Natural killer cell treated with Interleukin-12 subunit alpha and Interleukin-12 subunit beta and Interleukin-15 and Interleukin-18, amount 100 ng/mL, for 72 hours (primary cell): ENCODE measurements around the gene HMGCL. TPM values are rescaled to one million over a fixed set of nuclear protein-coding genes. Genes with fewer than 3 reads are reported as not detected.
"Not testable (repeated sequence)": the region's sequence is repeated elsewhere in the genome, so short reads cannot be mapped to it uniquely, and the experiment has no call there.

Source experiments
- ATAC-seq, 2 donors: fragments of 150-1000 bp; cut with Tn5 transposase in 1 of 2; sonication (Bioruptor Pico), chemical (Tn5 transposase) in 1 of 2; 2 replicates each; pipeline ENCODE4 v1.10.0; 2021
- DNase-seq: peaks from one replicate; pipeline ENCODE4 v3.0.0; 2022; ENCODE audit warnings: low spot score
- H3K27ac Mint-ChIP-seq, 2 donors: 1 replicate in 1 of 2; 2 replicates in 1 of 2; pipeline ENCODE4 v1.8.0; 2022; ENCODE audit warnings: mixed read lengths in 2 of 2, mild to moderate bottlenecking in 1 of 2, moderate library complexity in 1 of 2
- H3K27me3 Mint-ChIP-seq, 2 donors: 1 replicate in 1 of 2; 2 replicates in 1 of 2; pipeline ENCODE4 v1.8.0; 2022; ENCODE audit warnings: mixed read lengths in 2 of 2
- H3K36me3 Mint-ChIP-seq: one replicate; pipeline ENCODE4 v1.8.0; 2022; ENCODE audit warnings: mixed read lengths
- H3K4me1 Mint-ChIP-seq, 2 donors: 1 replicate in 1 of 2; 2 replicates in 1 of 2; pipeline ENCODE4 v1.8.0; 2022; ENCODE audit warnings: low read depth in 2 of 2, mixed read lengths in 2 of 2, mild to moderate bottlenecking in 1 of 2
- H3K4me3 Mint-ChIP-seq: one replicate; pipeline ENCODE4 v1.8.0; 2022; ENCODE audit warnings: mixed read lengths
- H3K9me3 Mint-ChIP-seq: 2 replicates; pipeline ENCODE4 v1.8.0; 2022; ENCODE audit warnings: mixed read lengths
- total RNA-seq, 2 donors: library from RNA; stranded (reverse); gene quantifications; one replicate each; pipeline ENCODE4 v1.2.3, GENCODE V29; 2022

The HMGCL gene
- total RNA-seq, 2 donors from 2014 or later = 26.1 to 29.1 TPM

GRCh38 chr1:23847482-23848095 lies 22.4 kb upstream of the HMGCL start:
- not testable (repeated sequence) for H3K4me3 Mint-ChIP-seq, H3K27me3 Mint-ChIP-seq, ATAC-seq, H3K27ac Mint-ChIP-seq, DNase-seq, H3K9me3 Mint-ChIP-seq, H3K4me1 Mint-ChIP-seq
- peaks cover 18% of the 10 kb centered on the region for H3K36me3 Mint-ChIP-seq

- Mint-ChIP-seq H3K27me3 (no peaks in the 10 kb centered on the region), H3K4me3 (no peak overlapping the region), H3K27ac (no peak overlapping the region), H3K4me1 (peaks cover 0 to 4% of the 10 kb centered on the region in 2 donors), H3K9me3 (no peaks in the 10 kb centered on the region), H3K36me3 (peaks cover 18% of the 10 kb centered on the region)
- ATAC-seq (no peak), DNase-seq (no peak)
Observed at GRCh38 chr1:23845163-23845562, 19.9 kb upstream of the HMGCL start.

- peaks cover 18% of the 10 kb centered on the region for H3K36me3 Mint-ChIP-seq
- ATAC-seq (no peak), DNase-seq (no peak)
- no peaks in the 10 kb centered on the region for H3K27me3 Mint-ChIP-seq
- no peaks in the 10 kb centered on the region for H3K9me3 Mint-ChIP-seq
- H3K4me3 Mint-ChIP-seq = no peak overlapping the region
- H3K4me1 Mint-ChIP-seq = peaks cover 0 to 4% of the 10 kb centered on the region in 2 donors
- H3K27ac Mint-ChIP-seq = no peak overlapping the region
Observed at GRCh38 chr1:23843644-23844043, 18.4 kb upstream of the HMGCL start.

- Mint-ChIP-seq H3K27ac (no peak overlapping the region), H3K27me3 (peaks cover 7 to 8% of the 10 kb centered on the region in 2 donors), H3K4me1 (peaks cover 8 to 10% of the 10 kb centered on the region in 2 donors), H3K4me3 (peak overlapping the region; percentile 74), H3K36me3 (no peaks in the 10 kb centered on the region), H3K9me3 (no peaks in the 10 kb centered on the region)
- DNase-seq = peak; percentile 77
- ATAC-seq = peak; percentile 99 to 100
Observed at GRCh38 chr1:23838401-23838866, 13.2 kb upstream of the HMGCL start.

DNA sequence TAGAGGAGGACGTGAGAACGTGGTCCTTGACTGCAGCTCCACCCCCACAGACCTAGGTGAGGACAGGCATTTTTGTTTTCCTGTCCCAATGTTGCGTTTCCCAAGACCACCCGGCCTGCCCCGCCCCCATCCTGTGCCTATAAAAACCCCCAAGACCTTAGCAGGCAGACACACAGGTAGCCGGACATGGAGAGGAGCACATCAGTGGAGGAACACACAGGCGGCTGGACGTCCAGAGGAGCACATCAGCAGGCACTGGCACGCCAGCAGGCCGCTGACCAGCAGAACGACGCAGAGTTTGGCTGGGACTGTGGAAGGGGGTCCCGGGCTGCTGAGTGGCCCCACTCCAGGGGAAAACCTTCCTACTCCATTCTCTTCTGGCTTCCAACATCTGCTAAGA lies 12.7 kb upstream of the HMGCL start:
- Mint-ChIP-seq H3K4me3 (peak overlapping the region; percentile 74), H3K27me3 (peaks cover 7 to 8% of the 10 kb centered on the region in 2 donors), H3K36me3 (no peaks in the 10 kb centered on the region), H3K4me1 (peaks cover 8 to 10% of the 10 kb centered on the region in 2 donors), H3K9me3 (no peaks in the 10 kb centered on the region), H3K27ac (no peak overlapping the region)
- DNase-seq (no peak), ATAC-seq (peak in 1 of 2 donors; percentile 16)

- Mint-ChIP-seq H3K4me1 (peaks cover 8 to 10% of the 10 kb centered on the region in 2 donors), H3K36me3 (no peaks in the 10 kb centered on the region), H3K9me3 (no peaks in the 10 kb centered on the region), H3K27me3 (peaks cover 7 to 8% of the 10 kb centered on the region in 2 donors), H3K4me3 (no peak overlapping the region), H3K27ac (no peak overlapping the region)
- ATAC-seq (no peak), DNase-seq (no peak)
Observed at GRCh38 chr1:23836037-23836436, 10.8 kb upstream of the HMGCL start.

GRCh38 chr1:23834156-23834555 lies 8.9 kb upstream of the HMGCL start:
- H3K4me3 Mint-ChIP-seq, H3K27me3 Mint-ChIP-seq, DNase-seq, H3K4me1 Mint-ChIP-seq, H3K9me3 Mint-ChIP-seq, H3K36me3 Mint-ChIP-seq, ATAC-seq, H3K27ac Mint-ChIP-seq: not testable (repeated sequence)

- no peak for ATAC-seq
- Mint-ChIP-seq H3K27ac (no peak overlapping the region), H3K4me1 (peaks cover 17 to 20% of the 10 kb centered on the region in 2 donors), H3K9me3 (no peaks in the 10 kb centered on the region), H3K27me3 (no peaks in the 10 kb centered on the region), H3K36me3 (no peaks in the 10 kb centered on the region), H3K4me3 (no peak overlapping the region)
- DNase-seq = no peak
Observed at GRCh38 chr1:23827717-23828116, 2.5 kb upstream of the HMGCL start.

- H3K4me1 Mint-ChIP-seq = peaks cover 17 to 20% of the 10 kb centered on the region in 2 donors
- ATAC-seq, H3K27me3 Mint-ChIP-seq, DNase-seq, H3K36me3 Mint-ChIP-seq, H3K4me3 Mint-ChIP-seq, H3K9me3 Mint-ChIP-seq, H3K27ac Mint-ChIP-seq: not testable (repeated sequence)
Observed at GRCh38 chr1:23826590-23826989, 1.4 kb upstream of the HMGCL start.

GRCh38 chr1:23825762-23826522 lies 713 bp upstream of the HMGCL start:
- DNase-seq (no peak), ATAC-seq (peak in 1 of 2 donors; percentile 59)
- Mint-ChIP-seq H3K36me3 (no peaks in the 10 kb centered on the region), H3K27ac (peak overlapping the region; percentile 92 to 96), H3K27me3 (no peaks in the 10 kb centered on the region), H3K4me1 (peaks cover 17 to 20% of the 10 kb centered on the region in 2 donors), H3K4me3 (peak overlapping the region; percentile 90), H3K9me3 (no peaks in the 10 kb centered on the region)

DNA sequence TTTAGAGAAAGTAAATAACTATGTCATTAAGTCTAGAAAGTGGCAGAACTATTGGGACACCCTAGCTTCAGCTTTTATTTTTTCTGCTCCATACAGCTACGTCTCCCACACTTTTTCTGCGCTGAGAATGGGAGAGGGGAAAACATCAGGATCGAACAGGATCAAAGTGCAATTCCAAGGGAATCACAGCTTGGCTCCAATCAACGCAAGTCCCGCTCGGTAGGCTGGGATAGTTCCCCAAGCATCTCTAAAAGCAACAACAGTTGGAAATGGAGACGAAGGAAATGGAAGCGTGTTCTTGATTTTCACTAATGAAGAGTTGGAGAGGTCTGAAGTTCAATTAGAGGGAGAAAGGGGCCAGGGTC lies 536 bp downstream of the HMGCL start:
- Mint-ChIP-seq H3K9me3 (no peaks in the 10 kb centered on the region), H3K4me3 (peak overlapping the region; percentile 90), H3K27ac (peak overlapping the region; percentile 92 to 96), H3K4me1 (peaks cover 17 to 20% of the 10 kb centered on the region in 2 donors), H3K36me3 (no peaks in the 10 kb centered on the region), H3K27me3 (no peaks in the 10 kb centered on the region)
- no peak for ATAC-seq
- no peak for DNase-seq

DNA sequence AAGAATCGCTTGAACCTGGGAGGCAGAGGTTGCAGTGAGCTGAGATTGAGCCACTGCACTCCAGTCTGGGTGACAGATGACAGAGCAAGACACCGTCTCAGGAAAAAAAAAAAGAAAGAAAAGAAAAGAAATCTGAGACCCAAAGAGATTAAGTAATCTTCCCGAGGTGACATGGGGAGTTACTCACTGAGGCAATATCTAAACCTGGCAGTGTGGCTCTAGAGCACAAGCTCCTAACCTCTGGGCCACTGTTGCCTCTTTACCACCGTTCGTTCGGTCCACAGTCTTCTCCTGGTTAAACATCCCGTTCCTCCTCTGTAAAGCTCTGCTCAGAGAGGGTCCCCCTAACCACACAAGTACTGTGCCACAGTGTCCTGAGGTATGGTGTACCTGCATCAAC lies 1.5 kb downstream of the HMGCL start:
- ATAC-seq = no peak
- H3K9me3 Mint-ChIP-seq = no peaks in the 10 kb centered on the region
- no peaks in the 10 kb centered on the region for H3K36me3 Mint-ChIP-seq
- H3K27me3 Mint-ChIP-seq = no peaks in the 10 kb centered on the region
- peak overlapping the region; percentile 90 for H3K4me3 Mint-ChIP-seq
- H3K4me1 Mint-ChIP-seq = peaks cover 17 to 20% of the 10 kb centered on the region in 2 donors
- peak overlapping the region in 1 of 2 donors; percentile 96 for H3K27ac Mint-ChIP-seq
- no peak for DNase-seq

DNA sequence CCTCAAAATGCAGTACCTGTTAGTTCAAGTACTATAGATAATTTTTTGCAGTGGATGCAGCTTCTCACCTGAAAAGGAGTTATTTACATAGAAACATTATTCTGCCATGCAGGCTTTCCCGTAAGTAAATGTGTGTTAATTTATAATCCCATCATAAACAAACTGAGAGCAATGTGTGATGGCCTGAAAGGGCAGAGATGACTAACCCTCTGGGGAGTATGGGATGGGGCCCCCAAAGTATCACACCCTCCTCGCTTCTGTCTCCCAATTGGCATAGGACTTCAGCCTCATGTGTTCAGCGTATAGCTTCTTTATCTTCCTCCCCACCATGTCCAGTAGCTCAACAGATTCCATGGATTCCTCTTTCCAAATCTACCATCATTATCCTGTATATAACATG lies 7.6 kb downstream of the HMGCL start:
- Mint-ChIP-seq H3K36me3 (no peaks in the 10 kb centered on the region), H3K27me3 (no peaks in the 10 kb centered on the region), H3K27ac (no peak overlapping the region), H3K4me3 (no peak overlapping the region), H3K4me1 (peaks cover 0 to 5% of the 10 kb centered on the region in 2 donors), H3K9me3 (no peaks in the 10 kb centered on the region)
- no peak for DNase-seq
- peak in 1 of 2 donors; percentile 38 for ATAC-seq

DNA sequence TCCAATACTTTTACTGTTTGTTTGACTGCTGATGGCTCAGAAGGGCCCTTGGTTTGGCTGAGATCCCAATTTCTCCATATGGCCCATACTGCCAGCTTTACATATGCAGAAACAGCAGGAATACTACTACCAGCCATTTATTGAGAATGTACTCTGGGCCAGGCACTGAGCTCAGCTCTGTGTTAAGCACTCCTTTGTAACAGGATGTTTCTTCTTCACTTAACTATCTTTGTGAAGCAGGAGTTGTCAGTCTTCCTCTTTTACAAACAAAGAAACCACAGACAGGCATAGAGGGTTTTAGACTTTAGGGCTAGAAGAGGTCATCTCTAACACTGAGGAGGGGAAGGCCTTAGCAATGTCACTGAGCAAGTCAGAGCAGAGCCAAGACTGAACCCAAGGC lies 8.3 kb downstream of the HMGCL start:
- DNase-seq (no peak), ATAC-seq (no peak)
- Mint-ChIP-seq H3K4me1 (peaks cover 0 to 5% of the 10 kb centered on the region in 2 donors), H3K36me3 (no peaks in the 10 kb centered on the region), H3K9me3 (no peaks in the 10 kb centered on the region), H3K27me3 (no peaks in the 10 kb centered on the region), H3K4me3 (no peak overlapping the region), H3K27ac (no peak overlapping the region)
